K562 (cell line): Measurements from ENCODE around the gene PFN3. TPM values are rescaled to one million over a fixed set of nuclear protein-coding genes. Genes with fewer than 3 reads are reported as not detected.

Experiments
- ARHGAP35 ChIP-seq: fragments of 450-650 bp; IDR thresholded peaks from 2 replicates; pipeline ENCODE4 v1.6.1; 2018; ENCODE audit not compliant: partially characterized antibody
- BCOR ChIP-seq: fragments of 450-650 bp; IDR thresholded peaks from 2 replicates; pipeline ENCODE4 v1.6.1; 2016
- E4F1 ChIP-seq: fragments of 250-450 bp; sonication (Bioruptor Pico); IDR thresholded peaks from 2 replicates; pipeline ENCODE4 v1.5.0; 2021; ENCODE audit warnings: mild to moderate bottlenecking, borderline replicate concordance
- HINFP ChIP-seq: fragments of 450-650 bp; conservative IDR thresholded peaks from 2 replicates; pipeline ENCODE4 v1.6.1; 2016; ENCODE audit warnings: missing genetic modification characterization, low read depth, mild to moderate bottlenecking, control low read depth, missing compliant biosample characterization
- HMG20A ChIP-seq: fragments of 450-650 bp; formaldehyde crosslinking; conservative IDR thresholded peaks from 2 replicates; pipeline ENCODE4 v1.4.0; 2020; ENCODE audit warnings: mild to moderate bottlenecking, mixed read lengths
- NBN ChIP-seq: fragments of 450-650 bp; IDR thresholded peaks from 2 replicates; pipeline ENCODE4 v1.6.1; 2016; ENCODE audit warnings: low read depth, mild to moderate bottlenecking
- NFRKB ChIP-seq: fragments of 450-650 bp; IDR thresholded peaks from 2 replicates; pipeline ENCODE4 v1.6.1; 2016; ENCODE audit warnings: low read depth
- SIRT6 ChIP-seq: IDR thresholded peaks from one replicate; pipeline ENCODE4 v1.6.1; 2012; ENCODE audit warnings: low read depth, mild to moderate bottlenecking, control low read depth, inconsistent platforms, low read length, moderate library complexity
- ZNF507 ChIP-seq: conservative IDR thresholded peaks from 2 replicates; pipeline ENCODE4 v1.6.1; 2017; ENCODE audit warnings: missing genetic modification characterization, missing compliant biosample characterization
- polyA plus RNA-seq, 8 experiments: library from polyadenylated mRNA; depleted of rRNA in 4 of 8; stranded (reverse) in 5 of 8; unstranded in 3 of 8; fragments of >200 nt; fragmentation: Nextera tagmentation in 2 of 8; fragmentation: Illumina TruSeq in 1 of 8; extraction: Ambion mirVana in 2 of 8; extraction: Trizol in 1 of 8; gene quantifications; 2 replicates each; pipeline versions ENCODE4 v1.2.1 to v1.2.3, GENCODE V29; 2011 to 2014; ENCODE audit warnings: inconsistent platforms in 1 of 8, missing spikeins in 1 of 8
- total RNA-seq, 7 experiments: library from RNA; depleted of rRNA in 6 of 7; stranded (reverse); fragments of >200 nt in 6 of 7; fragmentation: Illumina TruSeq in 2 of 7; extraction: Trizol in 2 of 7; gene quantifications; 2 replicates each; pipeline versions ENCODE4 v1.2.1 to v1.2.3, GENCODE V29; 2011 to 2021; ENCODE audit warnings: low replicate concordance in 1 of 7
- TF ChIP-seq, protein P1 (sequence below): fragments of 150-350 bp; conservative IDR thresholded peaks from 2 replicates; pipeline ENCODE4 v1.6.1; 2014; ENCODE audit warnings: low read length

Gene PFN3
- total and polyA plus RNA-seq, 9 of the 15 experiments (the other 6 are each of a cell fraction or from before 2014, with no cell fraction given), result not detected

- TF ChIP-seq E4F1 (CRISPR knock-in tag), result 0 out of 2 replicates have a peak, but pooled peaks have one; percentile 16
- peak; percentile 59; the same call in 1 of the 2 replicates for TF ChIP-seq NBN
- peak; percentile 44; the same call in 1 of the 2 replicates for TF ChIP-seq BCOR
- TF ChIP-seq NFRKB, result peak; percentile 87
- peak; percentile 48; the same call in 1 of the 2 replicates for TF ChIP-seq HINFP
- TF ChIP-seq HMG20A (CRISPR knock-in tag), result no peak
- TF ChIP-seq, protein P1, sequence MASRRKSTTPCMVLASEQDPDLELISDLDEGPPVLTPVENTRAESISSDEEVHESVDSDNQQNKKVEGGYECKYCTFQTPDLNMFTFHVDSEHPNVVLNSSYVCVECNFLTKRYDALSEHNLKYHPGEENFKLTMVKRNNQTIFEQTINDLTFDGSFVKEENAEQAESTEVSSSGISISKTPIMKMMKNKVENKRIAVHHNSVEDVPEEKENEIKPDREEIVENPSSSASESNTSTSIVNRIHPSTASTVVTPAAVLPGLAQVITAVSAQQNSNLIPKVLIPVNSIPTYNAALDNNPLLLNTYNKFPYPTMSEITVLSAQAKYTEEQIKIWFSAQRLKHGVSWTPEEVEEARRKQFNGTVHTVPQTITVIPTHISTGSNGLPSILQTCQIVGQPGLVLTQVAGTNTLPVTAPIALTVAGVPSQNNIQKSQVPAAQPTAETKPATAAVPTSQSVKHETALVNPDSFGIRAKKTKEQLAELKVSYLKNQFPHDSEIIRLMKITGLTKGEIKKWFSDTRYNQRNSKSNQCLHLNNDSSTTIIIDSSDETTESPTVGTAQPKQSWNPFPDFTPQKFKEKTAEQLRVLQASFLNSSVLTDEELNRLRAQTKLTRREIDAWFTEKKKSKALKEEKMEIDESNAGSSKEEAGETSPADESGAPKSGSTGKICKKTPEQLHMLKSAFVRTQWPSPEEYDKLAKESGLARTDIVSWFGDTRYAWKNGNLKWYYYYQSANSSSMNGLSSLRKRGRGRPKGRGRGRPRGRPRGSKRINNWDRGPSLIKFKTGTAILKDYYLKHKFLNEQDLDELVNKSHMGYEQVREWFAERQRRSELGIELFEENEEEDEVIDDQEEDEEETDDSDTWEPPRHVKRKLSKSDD, result no peak
- TF ChIP-seq ARHGAP35, result peak; percentile 51
- TF ChIP-seq ZNF507, result no peak
- no peak for TF ChIP-seq SIRT6
These were observed 21.3 kb downstream of the PFN3 start (continued) for GRCh38 chr5:177378884-177379883.
